HepG2 (cell line): ENCODE data around the gene PPY.

Experiments used
- EP300 ChIP-seq, 3 experiments: sonication (generic) in 1 of 3; formaldehyde crosslinking in 1 of 3; IDR thresholded peaks; 2 replicates each; pipeline versions ENCODE4 v1.5.1 to v1.6.1; 2011 to 2020; ENCODE audit warnings: low read depth in 2 of 3, low read length in 2 of 3, borderline replicate concordance in 1 of 3, improper control_type of control experiment in 1 of 3, mild to moderate bottlenecking in 1 of 3, missing genetic modification reagents in 1 of 3, moderate library complexity in 1 of 3
- NFIB ChIP-seq: sonication (generic); formaldehyde crosslinking; IDR thresholded peaks from 2 replicates; pipeline ENCODE4 v1.9.0; 2021; ENCODE audit warnings: missing genetic modification reagents, mild to moderate bottlenecking, borderline replicate concordance
- POLR2AphosphoS5 ChIP-seq: IDR thresholded peaks from 2 replicates; pipeline ENCODE4 v1.6.1; 2012; ENCODE audit warnings: low read depth, low read length
- TF ChIP-seq, protein P1 (sequence below): sonication (generic); formaldehyde crosslinking; IDR thresholded peaks from 2 replicates; pipeline ENCODE4 v1.5.0; 2020; ENCODE audit warnings: mild to moderate bottlenecking, missing genetic modification reagents, moderate library complexity

DNA sequence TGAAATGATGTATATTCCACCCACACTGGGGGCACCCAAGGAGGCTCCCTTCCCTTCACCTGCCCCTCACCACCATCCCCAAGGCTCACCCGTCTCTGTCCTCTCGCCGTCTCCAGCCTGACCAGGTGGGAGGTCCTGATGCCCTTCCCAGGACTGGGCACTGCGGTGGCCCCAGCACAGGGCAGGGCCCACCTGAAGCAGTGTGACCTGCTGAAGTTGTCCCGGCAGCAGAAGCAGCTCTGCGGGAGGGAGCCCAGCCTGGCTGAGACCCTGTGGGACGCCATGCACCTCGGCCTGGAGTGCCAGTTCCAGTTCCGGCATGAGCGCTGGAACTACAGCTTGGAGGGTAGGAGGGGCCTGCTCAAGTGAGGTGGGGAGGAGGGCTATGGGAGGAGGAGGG, 9.9 kb downstream of the PPY start:
- TF ChIP-seq POLR2AphosphoS5 (no peak), EP300 (IDR thresholded peaks at IDR 0.05; ENCODE audit: low read depth in 2 of 2, low read length in 2 of 2) (no peak), EP300 (CRISPR knock-in tag; IDR thresholded peaks at IDR 0.05; ENCODE audit: borderline replicate concordance) (no peak), NFIB (no peak)
- TF ChIP-seq, protein P1, sequence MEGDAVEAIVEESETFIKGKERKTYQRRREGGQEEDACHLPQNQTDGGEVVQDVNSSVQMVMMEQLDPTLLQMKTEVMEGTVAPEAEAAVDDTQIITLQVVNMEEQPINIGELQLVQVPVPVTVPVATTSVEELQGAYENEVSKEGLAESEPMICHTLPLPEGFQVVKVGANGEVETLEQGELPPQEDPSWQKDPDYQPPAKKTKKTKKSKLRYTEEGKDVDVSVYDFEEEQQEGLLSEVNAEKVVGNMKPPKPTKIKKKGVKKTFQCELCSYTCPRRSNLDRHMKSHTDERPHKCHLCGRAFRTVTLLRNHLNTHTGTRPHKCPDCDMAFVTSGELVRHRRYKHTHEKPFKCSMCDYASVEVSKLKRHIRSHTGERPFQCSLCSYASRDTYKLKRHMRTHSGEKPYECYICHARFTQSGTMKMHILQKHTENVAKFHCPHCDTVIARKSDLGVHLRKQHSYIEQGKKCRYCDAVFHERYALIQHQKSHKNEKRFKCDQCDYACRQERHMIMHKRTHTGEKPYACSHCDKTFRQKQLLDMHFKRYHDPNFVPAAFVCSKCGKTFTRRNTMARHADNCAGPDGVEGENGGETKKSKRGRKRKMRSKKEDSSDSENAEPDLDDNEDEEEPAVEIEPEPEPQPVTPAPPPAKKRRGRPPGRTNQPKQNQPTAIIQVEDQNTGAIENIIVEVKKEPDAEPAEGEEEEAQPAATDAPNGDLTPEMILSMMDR (CRISPR knock-in tag), result no peak
